SK-N-SH (cell line): ENCODE measurements around the gene MBD6. TPM values are rescaled to one million over a fixed set of nuclear protein-coding genes. Genes with fewer than 3 reads are reported as not detected.
A peak's percentile ranks its signal among the peaks of the same experiment; 100 is the strongest.

Experiments
- CTCF ChIA-PET: fragments of 300-600, 350-600 bp; formaldehyde crosslinking; extraction: SDS; loops from one replicate; lab custom pipeline; 2021; lab: Yijun Ruan, JAX
- POLR2A ChIA-PET: fragments of 350-600 bp; sonication (Branson Sonifier 250); formaldehyde crosslinking; extraction: SDS; loops from one replicate; lab custom pipeline; 2020; ENCODE audit warnings: antibody characterized with exemption, inconsistent platforms; lab: Yijun Ruan, JAX
- DNase-seq: peaks from one replicate; pipeline ENCODE4 v3.0.0; 2012
- H2AFZ ChIP-seq: fragments of 200-600 bp; sonication (generic); 2 replicates; pipeline ENCODE4 v1.8.1; 2016; ENCODE audit warnings: antibody characterized with exemption, mild to moderate bottlenecking, low read depth
- H3F3A ChIP-seq: fragments of 200-600 bp; sonication (generic); replicated peaks from 2 replicates; pipeline ENCODE3; 2016; ENCODE audit warnings: antibody characterized with exemption, mild to moderate bottlenecking; ENCODE audit not compliant: insufficient read depth
- H3K27ac ChIP-seq, 2 experiments: fragments of 200-500 bp in 1 of 2; fragments of 200-600 bp in 1 of 2; sonication (Bioruptor generic) in 1 of 2; sonication (generic), shearing (Covaris generic) in 1 of 2; 2 replicates each; pipeline versions ENCODE4 v1.5.1 to v1.6.1; 2014 to 2016; ENCODE audit warnings: low read depth in 2 of 2, inconsistent platforms in 1 of 2, low read length in 1 of 2, mild to moderate bottlenecking in 1 of 2, mixed read lengths in 1 of 2
- H3K27me3 ChIP-seq: fragments of 200-600 bp; sonication (generic), shearing (Covaris generic); 2 replicates; pipeline ENCODE4 v1.6.1; 2016; ENCODE audit warnings: mixed run types; ENCODE audit not compliant: insufficient read depth
- H3K36me3 ChIP-seq, 2 experiments: fragments of 200-500 bp in 1 of 2; fragments of 200-600 bp in 1 of 2; sonication (Bioruptor generic) in 1 of 2; sonication (generic) in 1 of 2; replicated peaks in 1 of 2; 2 replicates each; pipeline versions ENCODE3 to v1.5.1; 2014 to 2016; ENCODE audit warnings: low read length in 1 of 2, mild to moderate bottlenecking in 1 of 2; ENCODE audit not compliant: insufficient read depth in 2 of 2, control insufficient read depth in 1 of 2
- H3K4me1 ChIP-seq, 2 experiments: fragments of 200-500 bp in 1 of 2; fragments of 200-600 bp in 1 of 2; sonication (Bioruptor generic) in 1 of 2; sonication (generic), shearing (Covaris generic) in 1 of 2; 2 replicates each; pipeline versions ENCODE4 v1.5.1 to v1.6.1; 2014 to 2016; ENCODE audit warnings: low read depth in 1 of 2, low read length in 1 of 2, mixed run types in 1 of 2; ENCODE audit not compliant: insufficient read depth in 2 of 2, control insufficient read depth in 1 of 2
- H3K4me2 ChIP-seq: fragments of 200-600 bp; sonication (generic), shearing (Covaris generic); 2 replicates; pipeline ENCODE4 v1.6.1; 2017; ENCODE audit warnings: mixed run types
- H3K4me3 ChIP-seq, 2 experiments: fragments of 200-500 bp in 1 of 2; fragments of 200-600 bp in 1 of 2; sonication (Bioruptor generic) in 1 of 2; sonication (generic), shearing (Covaris generic) in 1 of 2; 2 replicates each; pipeline versions ENCODE4 v1.5.1 to v1.8.1; 2014 to 2016; ENCODE audit warnings: low read depth in 2 of 2, inconsistent platforms in 1 of 2, low read length in 1 of 2, mild to moderate bottlenecking in 1 of 2, mixed read lengths in 1 of 2, moderate library complexity in 1 of 2
- H3K79me2 ChIP-seq: fragments of 200-600 bp; sonication (generic); 2 replicates; pipeline ENCODE4 v1.8.1; 2017; ENCODE audit warnings: mild to moderate bottlenecking; ENCODE audit not compliant: insufficient read depth
- H3K9ac ChIP-seq: fragments of 200-600 bp; sonication (generic); 2 replicates; pipeline ENCODE4 v1.6.1; 2017; ENCODE audit warnings: mixed run types
- H3K9me2 ChIP-seq: fragments of 200-600 bp; sonication (generic); 2 replicates; pipeline ENCODE4 v1.6.1; 2017; ENCODE audit warnings: mixed run types
- H3K9me3 ChIP-seq: fragments of 200-600 bp; sonication (generic); 2 replicates; pipeline ENCODE4 v1.6.1; 2017; ENCODE audit warnings: mixed run types, mild to moderate bottlenecking, moderate library complexity
- H4K20me1 ChIP-seq: fragments of 200-600 bp; sonication (generic); 2 replicates; pipeline ENCODE4 v1.6.1; 2017; ENCODE audit warnings: mild to moderate bottlenecking, mixed run types; ENCODE audit not compliant: insufficient read depth
- CHD2 ChIP-seq: fragments of 150-350 bp; IDR thresholded peaks from 2 replicates; pipeline ENCODE4 v1.6.1; 2018; ENCODE audit warnings: low read length; ENCODE audit not compliant: partially characterized antibody
- FOSL2 ChIP-seq: IDR thresholded peaks from 2 replicates; pipeline ENCODE4 v1.4.0; 2012; ENCODE audit warnings: low read depth, mild to moderate bottlenecking, moderate library complexity, borderline replicate concordance
- FOXJ3 ChIP-seq: sonication (generic); formaldehyde crosslinking; IDR thresholded peaks from 2 replicates; pipeline ENCODE4 v1.5.1; 2020; ENCODE audit warnings: mild to moderate bottlenecking, missing genetic modification reagents
- FOXM1 ChIP-seq: IDR thresholded peaks from 2 replicates; pipeline ENCODE4 v1.4.0; 2012; ENCODE audit warnings: low read depth, mild to moderate bottlenecking
- GABPA ChIP-seq: IDR thresholded peaks from 2 replicates; pipeline ENCODE4 v1.4.0; 2012; ENCODE audit warnings: low read depth, mild to moderate bottlenecking
- GATA2 ChIP-seq: sonication (generic); formaldehyde crosslinking; IDR thresholded peaks from 2 replicates; pipeline ENCODE4 v1.5.0; 2020; ENCODE audit warnings: mild to moderate bottlenecking, missing genetic modification reagents
- MAX ChIP-seq: IDR thresholded peaks from 2 replicates; pipeline ENCODE4 v1.4.0; 2012; ENCODE audit warnings: low read depth
- MEF2A ChIP-seq: IDR thresholded peaks from 2 replicates; pipeline ENCODE4 v1.4.0; 2012; ENCODE audit warnings: low read depth, borderline replicate concordance
- NRF1 ChIP-seq: IDR thresholded peaks from 2 replicates; pipeline ENCODE4 v1.6.1; 2012; ENCODE audit warnings: low read depth, mild to moderate bottlenecking, low read length
- POLR2AphosphoS5 ChIP-seq: IDR thresholded peaks from 2 replicates; pipeline ENCODE4 v1.6.1; 2012; ENCODE audit warnings: low read depth, low read length
- RAD21 ChIP-seq: IDR thresholded peaks from 2 replicates; pipeline ENCODE4 v1.6.1; 2012; ENCODE audit warnings: mild to moderate bottlenecking, low read length
- RCOR1 ChIP-seq: fragments of 150-350 bp; IDR thresholded peaks from 2 replicates; pipeline ENCODE4 v1.6.1; 2017; ENCODE audit warnings: antibody characterized with exemption, low read length
- REST ChIP-seq: IDR thresholded peaks from 2 replicates; pipeline ENCODE4 v1.6.1; 2012; ENCODE audit warnings: mild to moderate bottlenecking, low read depth, low read length, moderate library complexity
- RFX5 ChIP-seq: IDR thresholded peaks from 2 replicates; pipeline ENCODE4 v1.6.1; 2012; ENCODE audit warnings: mild to moderate bottlenecking, improper control_type of control experiment, low read length
- SIN3A ChIP-seq: IDR thresholded peaks from 2 replicates; pipeline ENCODE4 v1.6.1; 2012; ENCODE audit warnings: low read depth, mild to moderate bottlenecking, low read length, moderate library complexity, borderline replicate concordance
- SMC3 ChIP-seq: IDR thresholded peaks from 2 replicates; pipeline ENCODE4 v1.6.1; 2012; ENCODE audit warnings: low read depth, low read length, improper control_type of control experiment
- TEAD4 ChIP-seq: IDR thresholded peaks from 2 replicates; pipeline ENCODE4 v1.4.0; 2012; ENCODE audit warnings: mild to moderate bottlenecking, borderline replicate concordance; ENCODE audit not compliant: insufficient read depth
- USF1 ChIP-seq: IDR thresholded peaks from 2 replicates; pipeline ENCODE4 v1.4.0; 2012; ENCODE audit warnings: low read depth, borderline replicate concordance
- YY1 ChIP-seq: IDR thresholded peaks from 2 replicates; pipeline ENCODE4 v1.4.0; 2012; ENCODE audit warnings: low read depth, mild to moderate bottlenecking
- WGBS: methylation state at CpG from one replicate; pipeline ENCODE4 v1.1.6; 2017; ENCODE audit warnings: low lambda C conversion rate; 5-methylcytosine and 5-hydroxymethylcytosine counted together
- polyA plus RNA-seq, 3 experiments: library from polyadenylated mRNA; depleted of rRNA; stranded (reverse); fragments of >200 nt; gene quantifications; 2 replicates each; pipeline ENCODE4 v1.2.3, GENCODE V29; 2012

Gene MBD6
- polyA plus RNA-seq, 1 of the 3 experiments (the other 2 are of a cell fraction): 8.6 TPM

GRCh38 chr12:57474862-57475261 lies 47.8 kb upstream of the MBD6 start:
- TF ChIP-seq TEAD4 (no peak), SMC3 (no peak), RCOR1 (no peak), FOSL2 (no peak), MAX (no peak), FOXM1 (no peak), FOXJ3 (no peak), MEF2A (no peak), USF1 (no peak), NRF1 (no peak), SIN3A (no peak), POLR2AphosphoS5 (no peak), RFX5 (no peak), GABPA (no peak), GATA2 (CRISPR knock-in tag) (no peak), REST (no peak), CHD2 (no peak), YY1 (no peak), RAD21 (no peak)
- POLR2A ChIA-PET: interaction anchor here (1.3 kb wide), 1 partner anchor 45 kb away, joined by 6 read pairs; the partner anchor contains the start of gene DDIT3
- DNase-seq: no peak
- Histone ChIP-seq H3K36me3 (no peaks in the 10 kb centered on the region), H3K9me3 (no peaks in the 10 kb centered on the region), H3K9me2 (no peaks in the 10 kb centered on the region), H3K4me1 (peaks cover 0 to 10% of the 10 kb centered on the region in 2 experiments; a peak in 3 of 4 replicates), H3F3A (no peaks in the 10 kb centered on the region), H3K79me2 (no peaks in the 10 kb centered on the region), H3K9ac (no peak overlapping the region), H3K27ac (no peak overlapping the region), H2AFZ (no peak overlapping the region), H3K4me3 (no peak overlapping the region), H3K4me2 (peak overlapping the region; percentile 82), H3K27me3 (peaks cover 67% of the 10 kb centered on the region), H4K20me1 (no peaks in the 10 kb centered on the region)
- WGBS: 33% methylated on average over 6 of the region's 7 CpGs
- CTCF ChIA-PET: interaction anchor here (0.6 to 4.8 kb wide), 10 partner anchors 10 to 211 kb away, joined by 3 to 67 read pairs (median 3); partner anchors contain the start of genes DDIT3, GLI1 and MARS1
